Renal cortical epithelial cell (primary cell): ENCODE results near the gene GCNT3. TPM values are rescaled to one million over a fixed set of nuclear protein-coding genes. Genes with fewer than 3 reads are reported as not detected.

ENCODE experiments used
- DNase-seq: peaks from one replicate; pipeline ENCODE4 v3.0.0-alpha.2; 2011; ENCODE audit warnings: low read depth
- total RNA-seq: library from RNA; depleted of rRNA; stranded (reverse); fragments of >200 nt; gene quantifications from 2 replicates; pipeline ENCODE4 v1.2.3, GENCODE V29; 2014

The GCNT3 gene
- 10.3 and 41.3 TPM in 2 replicates for total RNA-seq

GRCh38 chr15:59611276-59612260 is at the start of gene GCNT3:
TSS of gene GCNT3 (plus strand) at chr15:59611783. CDS start at chr15:59618239, 6,456 bp downstream.
- DNase-seq: peak; percentile 97

- DNase-seq: no peak
Measured at GRCh38 chr15:59562448-59563186, 49.0 kb upstream of the GCNT3 start.

GRCh38 chr15:59565299-59565698 is 46.3 kb upstream of the GCNT3 start:
- no peak for DNase-seq

- DNase-seq: no peak
Measured at GRCh38 chr15:59567324-59567723, 44.3 kb upstream of the GCNT3 start.

GRCh38 chr15:59569477-59569876 is 42.1 kb upstream of the GCNT3 start:
- DNase-seq: no peak

GRCh38 chr15:59570315-59570714 is 41.3 kb upstream of the GCNT3 start:
- peak; percentile 80 for DNase-seq

GRCh38 chr15:59571606-59572005 is 40.0 kb upstream of the GCNT3 start:
- no peak for DNase-seq

- no peak for DNase-seq
Measured at GRCh38 chr15:59583088-59583487, 28.5 kb upstream of the GCNT3 start.

- DNase-seq: peak; percentile 82
Measured at GRCh38 chr15:59587085-59587826, 24.3 kb upstream of the GCNT3 start.

GRCh38 chr15:59590027-59590426 is 21.6 kb upstream of the GCNT3 start:
- DNase-seq: no peak

- DNase-seq: no peak
Measured at GRCh38 chr15:59591356-59591755, 20.2 kb upstream of the GCNT3 start.

GRCh38 chr15:59594493-59594942 is 17.1 kb upstream of the GCNT3 start:
- peak; percentile 99 for DNase-seq

- DNase-seq: no peak
Measured at GRCh38 chr15:59594991-59595390, 16.6 kb upstream of the GCNT3 start.

- DNase-seq: peak; percentile 79
Measured at GRCh38 chr15:59595434-59595915, 16.1 kb upstream of the GCNT3 start.

GRCh38 chr15:59596640-59597039 is 14.9 kb upstream of the GCNT3 start:
- DNase-seq: no peak

GRCh38 chr15:59598461-59598860 is 13.1 kb upstream of the GCNT3 start:
- DNase-seq: no peak

GRCh38 chr15:59605994-59606393 is 5.6 kb upstream of the GCNT3 start:
- no peak for DNase-seq

- DNase-seq: no peak
Measured at GRCh38 chr15:59609730-59610712, 1.6 kb upstream of the GCNT3 start.

GRCh38 chr15:59614153-59614552 is 2.6 kb downstream of the GCNT3 start:
- DNase-seq: no peak

- no peak for DNase-seq
Measured at GRCh38 chr15:59615661-59616060, 4.1 kb downstream of the GCNT3 start.
